Activated CD4-positive, alpha-beta T cell treated with anti-CD3 and anti-CD28 coated beads, Interleukin-2, amount 10 ng/mL, durations not matched to agents 24 days and 14 days (primary cell): ENCODE data around the gene CNGA2. TPM values are rescaled to one million over a fixed set of nuclear protein-coding genes. Genes with fewer than 3 reads are reported as not detected.

Source experiments
- DNase-seq: peaks from one replicate; pipeline ENCODE4 v3.0.0; 2022
- H3K27ac Mint-ChIP-seq: one replicate; pipeline ENCODE4 v1.8.0; 2022; ENCODE audit warnings: mild to moderate bottlenecking, mixed read lengths
- H3K27me3 Mint-ChIP-seq: one replicate; pipeline ENCODE4 v1.8.0; 2022; ENCODE audit warnings: mixed read lengths
- H3K36me3 Mint-ChIP-seq: one replicate; pipeline ENCODE4 v1.8.0; 2022; ENCODE audit warnings: low read depth, mild to moderate bottlenecking, mixed read lengths
- H3K4me1 Mint-ChIP-seq: one replicate; pipeline ENCODE4 v1.8.0; 2021; ENCODE audit warnings: mixed read lengths
- H3K4me3 Mint-ChIP-seq: one replicate; pipeline ENCODE4 v1.8.0; 2022; ENCODE audit warnings: mild to moderate bottlenecking, moderate library complexity, mixed read lengths
- H3K9me3 Mint-ChIP-seq: one replicate; pipeline ENCODE4 v1.8.0; 2021; ENCODE audit warnings: mixed read lengths
- intact Hi-C: fragments of 100-400 bp; cut with micrococcal nuclease; formaldehyde crosslinking; loops from one replicate; pipeline ENCODE4 v1.15.1; 2023
- total RNA-seq: library from RNA; stranded (reverse); gene quantifications from 2 replicates; pipeline ENCODE4 v1.2.3, GENCODE V29; 2022

Gene CNGA2
- total RNA-seq, 1 donor from 2014 or later = not detected

GRCh38 chrX:151750511-151750910 lies 16.0 kb downstream of the CNGA2 start:
- Mint-ChIP-seq H3K9me3 (no peaks in the 10 kb centered on the region), H3K27ac (no peak overlapping the region), H3K36me3 (no peaks in the 10 kb centered on the region), H3K4me1 (no peaks in the 10 kb centered on the region), H3K27me3 (no peaks in the 10 kb centered on the region), H3K4me3 (no peak overlapping the region)
- intact Hi-C loops = loop anchor here (5.0 kb wide), 2 partner anchors 882 to 1072 kb away; no protein-coding TSS in a partner anchor
- no peak for DNase-seq

DNA sequence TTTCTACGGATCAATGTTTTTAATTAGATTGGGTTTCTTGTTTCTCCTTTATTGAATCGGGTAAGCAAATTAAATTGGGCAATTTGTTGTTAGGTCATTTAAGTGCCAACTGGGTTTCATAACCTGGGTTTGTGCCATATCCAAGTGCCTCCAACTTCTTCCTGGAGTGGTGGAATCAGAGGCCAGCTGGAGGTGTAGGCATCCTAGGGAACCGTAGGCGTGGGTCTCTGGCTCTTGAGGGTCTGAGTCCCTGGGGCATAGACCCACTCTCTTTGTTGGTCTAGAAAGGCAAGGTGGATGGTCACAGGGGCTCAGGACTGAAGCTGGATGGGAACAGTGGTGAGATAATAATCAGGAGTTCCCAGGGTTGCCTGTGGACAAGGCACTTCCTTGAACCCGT lies 18.3 kb downstream of the CNGA2 start:
- H3K4me1 Mint-ChIP-seq = no peaks in the 10 kb centered on the region
- no peak overlapping the region for H3K27ac Mint-ChIP-seq
- no peak overlapping the region for H3K4me3 Mint-ChIP-seq
- no peak for DNase-seq
- H3K9me3 Mint-ChIP-seq = no peaks in the 10 kb centered on the region
- H3K27me3 Mint-ChIP-seq = no peaks in the 10 kb centered on the region
- no peaks in the 10 kb centered on the region for H3K36me3 Mint-ChIP-seq
- intact Hi-C loops = loop anchor here (5.0 kb wide), 2 partner anchors 879 to 1069 kb away; no protein-coding TSS in a partner anchor

- intact Hi-C loops = loop anchor here (5.0 kb wide), 2 partner anchors 879 to 1069 kb away; no protein-coding TSS in a partner anchor
- H3K4me3 Mint-ChIP-seq = no peak overlapping the region
Observed at GRCh38 chrX:151753313-151754046, 18.9 kb downstream of the CNGA2 start.

DNA sequence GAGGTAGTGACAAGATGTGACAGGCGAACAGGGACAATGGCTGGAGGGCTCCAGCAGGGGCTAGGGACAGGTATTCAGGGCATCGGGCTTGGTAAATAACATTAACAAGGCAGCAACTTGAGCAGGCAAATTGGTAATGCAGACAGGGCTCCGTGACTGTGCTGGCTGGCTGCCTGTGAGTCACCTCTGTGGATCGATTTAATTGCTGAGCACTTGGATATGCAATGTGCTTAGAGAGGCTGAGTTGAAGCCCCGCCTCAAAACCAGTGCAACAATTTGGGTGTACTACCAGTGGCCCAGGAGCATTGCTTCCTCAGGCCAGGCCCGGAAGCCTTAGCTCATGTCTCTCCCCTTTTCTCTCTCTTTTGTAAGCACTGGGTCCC lies 19.5 kb downstream of the CNGA2 start:
- intact Hi-C loops = loop anchor here (5.0 kb wide), 2 partner anchors 878 to 1068 kb away; no protein-coding TSS in a partner anchor
- H3K4me3 Mint-ChIP-seq = no peak overlapping the region
- no peak for DNase-seq

More at GRCh38 chrX:151753313-151754046, 18.9 kb downstream of the CNGA2 start:
- Mint-ChIP-seq H3K27ac (no peak overlapping the region), H3K36me3 (no peaks in the 10 kb centered on the region), H3K27me3 (no peaks in the 10 kb centered on the region), H3K9me3 (no peaks in the 10 kb centered on the region), H3K4me1 (no peaks in the 10 kb centered on the region)
- peak; percentile 59 for DNase-seq

DNA sequence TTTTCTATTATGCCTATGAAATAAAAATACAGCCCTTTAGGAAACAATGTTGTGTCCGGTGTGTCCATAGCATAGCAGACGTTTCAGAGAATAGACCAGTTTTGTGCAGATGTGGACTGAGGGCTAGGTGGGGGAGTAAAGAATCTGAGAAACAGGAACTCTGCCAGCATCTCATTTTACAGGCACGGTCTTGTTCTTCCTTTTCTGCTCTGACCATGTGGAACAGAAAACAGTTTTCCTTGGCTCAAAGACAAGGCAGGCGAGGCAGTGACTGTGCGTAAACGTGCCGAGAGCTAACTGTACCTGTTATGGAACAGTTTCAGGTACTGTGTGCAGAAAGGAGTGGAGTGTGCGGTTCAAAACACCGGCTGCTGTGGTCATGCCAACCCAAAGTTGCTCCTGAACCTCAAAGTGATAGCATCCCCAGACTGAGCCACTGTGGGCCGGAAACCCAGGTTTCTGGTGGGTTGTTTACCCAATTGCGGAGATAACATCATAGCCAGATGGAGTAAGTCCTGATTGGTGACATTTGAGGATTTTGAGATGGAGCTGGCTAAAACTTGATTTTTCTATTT lies 20.2 kb downstream of the CNGA2 start:
- no peak for DNase-seq
- intact Hi-C loops = loop anchor here (5.0 kb wide), 2 partner anchors 878 to 1068 kb away; no protein-coding TSS in a partner anchor
- Mint-ChIP-seq H3K4me3 (no peak overlapping the region), H3K4me1 (no peaks in the 10 kb centered on the region), H3K27ac (no peak overlapping the region), H3K9me3 (no peaks in the 10 kb centered on the region), H3K27me3 (no peaks in the 10 kb centered on the region), H3K36me3 (no peaks in the 10 kb centered on the region)

More for the DNA sequence above, 19.5 kb downstream of the CNGA2 start:
- no peaks in the 10 kb centered on the region for H3K4me1 Mint-ChIP-seq
- no peaks in the 10 kb centered on the region for H3K9me3 Mint-ChIP-seq
- no peaks in the 10 kb centered on the region for H3K27me3 Mint-ChIP-seq
- no peaks in the 10 kb centered on the region for H3K36me3 Mint-ChIP-seq
- H3K27ac Mint-ChIP-seq = no peak overlapping the region

DNA sequence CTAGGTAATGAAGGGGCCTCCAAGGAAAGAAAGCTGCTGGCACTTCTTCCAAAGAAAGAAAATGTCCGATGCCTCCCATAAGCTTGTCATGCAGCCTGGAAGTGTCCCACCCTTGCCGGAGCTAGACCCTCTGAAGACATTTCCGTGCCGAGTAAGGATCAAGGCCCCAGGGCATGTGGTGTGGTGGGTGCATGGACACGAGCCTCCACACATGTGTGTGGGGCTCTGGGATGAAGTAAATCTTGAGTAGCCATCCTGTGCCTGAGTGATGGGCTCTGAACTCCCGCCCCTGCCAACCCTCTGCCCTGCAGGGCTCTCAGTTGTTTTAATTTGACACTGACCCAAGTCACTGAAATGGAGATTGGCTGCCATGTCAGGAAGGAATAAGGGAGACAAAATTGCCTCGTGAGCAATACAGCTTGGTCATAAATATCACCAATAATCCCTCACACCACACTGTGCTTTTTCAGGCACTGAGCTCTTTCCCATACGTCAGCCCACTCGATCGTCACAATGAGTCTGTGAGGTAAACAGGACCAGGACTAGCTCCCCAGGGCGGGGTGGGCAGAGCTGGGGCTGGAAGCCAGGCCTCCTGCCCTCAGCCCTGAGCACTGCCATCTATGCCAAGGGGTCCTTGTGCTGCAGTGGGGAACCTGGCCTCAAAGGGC lies 24.6 kb downstream of the CNGA2 start:
- Mint-ChIP-seq H3K36me3 (no peaks in the 10 kb centered on the region), H3K27me3 (no peaks in the 10 kb centered on the region), H3K4me3 (no peak overlapping the region), H3K9me3 (no peaks in the 10 kb centered on the region), H3K27ac (no peak overlapping the region), H3K4me1 (no peaks in the 10 kb centered on the region)
- intact Hi-C loops = no loop called here
- DNase-seq = no peak

DNA sequence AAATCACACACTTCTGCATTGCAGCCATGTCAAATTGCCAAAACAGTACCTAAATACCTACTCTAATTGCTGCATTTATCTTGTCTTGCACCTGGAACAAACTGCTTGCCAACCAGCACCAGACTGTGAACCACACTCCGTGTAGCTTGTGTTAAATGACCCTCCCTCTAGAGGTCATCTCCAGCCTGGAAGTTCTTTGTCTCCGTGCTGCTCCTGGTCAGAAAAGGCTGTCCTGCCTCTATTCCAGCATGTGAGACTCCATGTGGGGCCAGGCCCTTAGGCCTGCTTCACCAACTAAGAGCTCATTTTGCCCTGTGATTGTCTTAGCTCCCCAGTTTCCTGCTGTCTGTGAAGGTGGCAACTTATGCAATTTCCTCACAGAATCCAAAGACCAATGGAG lies 28.3 kb downstream of the CNGA2 start:
- no peaks in the 10 kb centered on the region for H3K36me3 Mint-ChIP-seq
- no peaks in the 10 kb centered on the region for H3K27me3 Mint-ChIP-seq
- no peak overlapping the region for H3K27ac Mint-ChIP-seq
- H3K4me1 Mint-ChIP-seq = no peaks in the 10 kb centered on the region
- intact Hi-C loops = no loop called here
- no peak for DNase-seq
- no peaks in the 10 kb centered on the region for H3K9me3 Mint-ChIP-seq
- no peak overlapping the region for H3K4me3 Mint-ChIP-seq

DNA sequence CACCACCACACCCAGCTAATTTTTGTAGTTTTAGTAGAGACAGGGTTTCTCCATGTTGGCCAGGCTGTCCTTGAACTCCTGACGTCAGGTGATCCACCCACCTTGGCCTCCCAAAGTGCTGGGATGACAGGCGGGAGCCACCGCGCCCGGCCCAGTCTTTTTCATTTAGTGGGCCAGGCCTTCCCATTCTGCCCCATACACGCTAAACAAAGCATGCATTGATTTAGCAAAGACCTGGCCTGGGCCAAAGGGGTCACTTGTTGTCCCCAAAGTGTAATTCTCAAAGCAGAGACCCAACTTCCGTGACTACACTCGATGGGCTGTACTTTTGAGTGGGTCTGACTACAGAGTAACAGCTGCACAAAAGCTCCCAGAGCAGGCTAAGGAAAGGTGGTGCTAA lies 29.2 kb downstream of the CNGA2 start:
- Mint-ChIP-seq H3K27ac (no peak overlapping the region), H3K9me3 (no peaks in the 10 kb centered on the region), H3K4me3 (no peak overlapping the region), H3K4me1 (no peaks in the 10 kb centered on the region), H3K27me3 (no peaks in the 10 kb centered on the region), H3K36me3 (no peaks in the 10 kb centered on the region)
- no peak for DNase-seq
- intact Hi-C loops = no loop called here

GRCh38 chrX:151765026-151765425 lies 30.5 kb downstream of the CNGA2 start:
- H3K36me3 Mint-ChIP-seq = no peaks in the 10 kb centered on the region
- intact Hi-C loops = no loop called here
- no peaks in the 10 kb centered on the region for H3K27me3 Mint-ChIP-seq
- H3K9me3 Mint-ChIP-seq = no peaks in the 10 kb centered on the region
- DNase-seq = no peak
- H3K4me1 Mint-ChIP-seq = no peaks in the 10 kb centered on the region
- H3K27ac Mint-ChIP-seq = no peak overlapping the region
- no peak overlapping the region for H3K4me3 Mint-ChIP-seq

DNA sequence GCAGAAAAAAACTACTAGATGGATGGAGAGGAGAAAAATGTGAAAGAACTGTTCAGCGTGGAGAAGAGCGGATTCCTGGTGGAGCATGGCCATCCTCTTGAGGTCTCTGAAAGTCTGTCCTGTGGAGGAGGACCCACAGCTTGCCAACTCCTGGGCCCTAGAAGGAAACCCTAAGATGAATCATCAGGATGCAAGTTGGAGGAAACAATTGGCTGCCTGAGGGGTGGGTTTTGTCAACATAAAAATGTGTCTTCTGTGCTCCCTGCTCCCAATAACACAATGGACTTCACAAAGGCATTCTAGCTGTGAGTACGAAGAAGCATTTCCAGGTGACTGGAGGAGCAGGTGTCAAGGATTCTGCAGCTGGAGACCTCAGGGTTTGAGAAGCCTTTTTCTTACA lies 37.2 kb downstream of the CNGA2 start:
- Mint-ChIP-seq H3K9me3 (no peaks in the 10 kb centered on the region), H3K27ac (no peak overlapping the region), H3K4me3 (no peak overlapping the region), H3K4me1 (no peaks in the 10 kb centered on the region), H3K36me3 (no peaks in the 10 kb centered on the region), H3K27me3 (no peaks in the 10 kb centered on the region)
- intact Hi-C loops = no loop called here
- no peak for DNase-seq

- no peaks in the 10 kb centered on the region for H3K9me3 Mint-ChIP-seq
- H3K27me3 Mint-ChIP-seq = no peaks in the 10 kb centered on the region
- no peak for DNase-seq
- no peaks in the 10 kb centered on the region for H3K4me1 Mint-ChIP-seq
- H3K27ac Mint-ChIP-seq = no peak overlapping the region
- no peak overlapping the region for H3K4me3 Mint-ChIP-seq
- no peaks in the 10 kb centered on the region for H3K36me3 Mint-ChIP-seq
- intact Hi-C loops = no loop called here
Observed at GRCh38 chrX:151773434-151773833, 38.9 kb downstream of the CNGA2 start.

DNA sequence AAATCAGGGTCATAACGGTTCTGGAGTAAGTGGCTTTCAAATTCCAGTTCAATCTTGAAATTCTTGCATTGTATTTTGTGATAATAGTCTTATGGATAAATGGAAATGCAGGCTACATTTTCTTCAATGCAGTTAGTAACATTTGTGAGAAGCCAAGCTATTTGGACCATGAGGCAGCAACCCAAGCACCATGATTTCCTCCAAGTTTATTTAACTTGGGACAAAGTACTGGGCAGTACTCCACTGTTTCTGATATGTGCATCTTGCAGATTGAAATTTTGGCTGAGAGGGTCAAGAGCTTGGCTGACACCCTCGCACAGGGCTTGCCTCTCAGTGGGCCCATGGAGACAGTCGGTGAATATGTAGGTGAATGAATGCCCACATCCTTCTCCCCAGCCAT lies 39.9 kb downstream of the CNGA2 start:
- intact Hi-C loops = no loop called here
- H3K27me3 Mint-ChIP-seq = no peaks in the 10 kb centered on the region
- H3K4me1 Mint-ChIP-seq = no peaks in the 10 kb centered on the region
- H3K9me3 Mint-ChIP-seq = no peaks in the 10 kb centered on the region
- DNase-seq = no peak
- H3K4me3 Mint-ChIP-seq = no peak overlapping the region
- H3K36me3 Mint-ChIP-seq = no peaks in the 10 kb centered on the region
- no peak overlapping the region for H3K27ac Mint-ChIP-seq

DNA sequence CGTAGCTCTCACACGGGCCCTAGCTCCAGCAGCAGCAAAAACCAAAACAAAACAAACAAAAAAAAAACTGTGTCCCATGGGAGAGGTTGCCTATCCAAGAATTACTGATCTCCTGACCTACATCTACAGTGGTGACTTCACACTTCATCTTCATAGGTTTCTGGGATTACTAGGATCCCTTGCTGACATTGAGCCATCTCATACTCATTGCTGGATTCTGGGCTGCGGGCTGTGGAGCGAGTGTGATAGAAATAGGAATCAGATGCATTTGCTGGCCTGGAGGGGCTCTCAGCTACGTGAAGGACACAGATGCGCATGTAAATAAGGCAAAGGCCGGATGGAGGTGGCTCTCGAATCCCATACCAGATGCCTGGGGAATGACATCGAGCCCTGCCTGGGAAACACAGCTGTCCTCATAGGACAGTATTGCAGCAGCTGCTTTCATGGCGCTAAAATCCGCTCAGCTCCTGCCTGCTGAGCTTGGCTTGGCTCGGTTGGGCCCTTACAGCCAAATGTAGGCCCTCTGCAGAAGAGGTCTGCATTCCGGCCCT lies 41.7 kb downstream of the CNGA2 start:
- no peaks in the 10 kb centered on the region for H3K9me3 Mint-ChIP-seq
- H3K27me3 Mint-ChIP-seq = no peaks in the 10 kb centered on the region
- no peak overlapping the region for H3K27ac Mint-ChIP-seq
- H3K4me3 Mint-ChIP-seq = no peak overlapping the region
- H3K36me3 Mint-ChIP-seq = no peaks in the 10 kb centered on the region
- intact Hi-C loops = no loop called here
- H3K4me1 Mint-ChIP-seq = no peaks in the 10 kb centered on the region
- DNase-seq = no peak

- Mint-ChIP-seq H3K4me3 (no peak overlapping the region), H3K27me3 (no peaks in the 10 kb centered on the region), H3K36me3 (no peaks in the 10 kb centered on the region), H3K4me1 (no peaks in the 10 kb centered on the region), H3K9me3 (no peaks in the 10 kb centered on the region), H3K27ac (no peak overlapping the region)
- intact Hi-C loops = no loop called here
- no peak for DNase-seq
Observed at GRCh38 chrX:151776936-151777335, 42.4 kb downstream of the CNGA2 start.
